ENCODE measurements around the gene TH. TPM values are rescaled to one million over a fixed set of nuclear protein-coding genes. Genes with fewer than 3 reads are reported as not detected.

Gene TH
- total and polyA plus RNA-seq, 2 experiments from 2014 or later = 0.34 TPM; not detected in 1

DNA sequence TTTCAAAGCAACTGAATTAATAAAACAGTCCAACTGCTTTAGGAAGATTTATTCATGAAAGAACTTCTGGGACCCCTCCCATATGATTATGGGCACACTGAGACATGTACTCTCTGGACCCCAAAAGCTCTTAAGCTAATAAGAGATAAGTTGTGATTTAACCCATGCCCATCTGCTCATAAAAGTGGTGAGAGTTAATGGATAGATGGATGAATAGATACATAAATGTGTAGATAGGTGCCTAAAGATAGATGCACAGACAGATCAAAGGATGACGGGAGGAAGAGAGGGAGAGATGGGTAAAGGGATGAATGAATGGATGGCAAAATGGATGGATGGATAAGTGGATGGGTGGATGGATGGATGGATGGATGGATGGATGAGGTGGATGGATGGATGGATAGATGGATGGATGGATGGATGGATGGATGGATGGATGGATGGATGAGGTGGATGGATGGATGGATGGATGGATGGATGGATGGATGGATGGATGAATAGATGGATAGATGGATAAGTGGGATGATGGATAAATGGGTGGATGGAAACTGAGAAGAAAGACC, 29.4 kb upstream of the TH start:
- no peaks in the 10 kb centered on the region for H3F3A ChIP-seq (replicated peaks; ENCODE audit: low read depth)
- H3K9me3 Mint-ChIP-seq = no peaks in the 10 kb centered on the region; the same call in 2 of the 3 replicates
- no peak overlapping the region for H3K4me3 Mint-ChIP-seq
- no peak for DNase-seq (ENCODE audit: low spot score)
- H3K36me3 Mint-ChIP-seq (ENCODE audit: low read depth) = no peaks in the 10 kb centered on the region
- no peaks in the 10 kb centered on the region for H3K27me3 ChIP-seq (ENCODE audit: insufficient read depth)
- H3K27me3 Mint-ChIP-seq (ENCODE audit: insufficient read depth, low read depth, poor library complexity) = peaks cover 13% of the 10 kb centered on the region
- no peak overlapping the region for H3K27ac Mint-ChIP-seq
- H3K27ac ChIP-seq (ENCODE audit: low read depth) = no peak overlapping the region
- no peaks in the 10 kb centered on the region for H3K36me3 ChIP-seq (ENCODE audit: insufficient read depth)
- no peaks in the 10 kb centered on the region for H3K9me2 ChIP-seq (ENCODE audit: insufficient read depth)
- no peaks in the 10 kb centered on the region for H3K79me2 ChIP-seq (replicated peaks; ENCODE audit: insufficient read depth)
- no peaks in the 10 kb centered on the region for H3K4me1 Mint-ChIP-seq
- H4K20me1 ChIP-seq (replicated peaks; ENCODE audit: insufficient read depth) = no peaks in the 10 kb centered on the region
- no peak for ATAC-seq
- no peak overlapping the region for H3K4me2 ChIP-seq
- H3K4me1 ChIP-seq (ENCODE audit: insufficient read depth) = no peaks in the 10 kb centered on the region
- H3K4me3 ChIP-seq = no peak overlapping the region
- TF ChIP-seq JUNB (IDR thresholded peaks at IDR 0.05; ENCODE audit: unreplicated experiment) = no peak
- no peak overlapping the region for H2AFZ ChIP-seq

DNA sequence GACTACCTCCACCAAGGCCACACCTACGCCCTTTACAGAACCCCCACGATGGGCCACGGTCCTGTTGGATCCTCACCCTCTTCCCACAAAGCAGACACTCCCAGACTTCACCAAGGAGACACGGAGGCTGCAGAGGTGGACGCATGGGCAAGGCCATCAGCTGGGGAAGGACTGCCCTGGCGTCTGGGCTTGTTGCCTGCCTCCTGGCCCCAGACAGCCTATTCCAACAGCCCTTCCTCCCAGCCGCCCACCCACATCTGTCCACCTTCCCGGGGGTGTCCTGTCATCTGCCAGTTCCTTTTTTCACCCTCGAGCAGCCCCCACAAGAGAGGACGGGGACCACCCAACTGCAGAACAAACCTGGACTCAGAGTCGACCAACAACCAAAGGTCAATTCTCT, 28.9 kb upstream of the TH start:
- no peak overlapping the region for H2AFZ ChIP-seq
- H3K36me3 ChIP-seq (ENCODE audit: insufficient read depth) = no peaks in the 10 kb centered on the region
- no peaks in the 10 kb centered on the region for H3K79me2 ChIP-seq (replicated peaks; ENCODE audit: insufficient read depth)
- peaks cover 15% of the 10 kb centered on the region for H3K27me3 Mint-ChIP-seq (ENCODE audit: insufficient read depth, low read depth, poor library complexity)
- H3K27me3 ChIP-seq (ENCODE audit: insufficient read depth) = no peaks in the 10 kb centered on the region
- no peaks in the 10 kb centered on the region for H3K36me3 Mint-ChIP-seq (ENCODE audit: low read depth)
- no peaks in the 10 kb centered on the region for H3K4me1 Mint-ChIP-seq
- H3K4me3 ChIP-seq = no peak overlapping the region
- H3K4me3 Mint-ChIP-seq = no peak overlapping the region
- no peaks in the 10 kb centered on the region for H4K20me1 ChIP-seq (replicated peaks; ENCODE audit: insufficient read depth)
- H3K27ac ChIP-seq (ENCODE audit: low read depth) = no peak overlapping the region
- H3K27ac Mint-ChIP-seq = no peak overlapping the region
- H3F3A ChIP-seq (replicated peaks; ENCODE audit: low read depth) = no peaks in the 10 kb centered on the region
- no peaks in the 10 kb centered on the region for H3K4me1 ChIP-seq (ENCODE audit: insufficient read depth)
- H3K9me2 ChIP-seq (ENCODE audit: insufficient read depth) = no peaks in the 10 kb centered on the region
- H3K4me2 ChIP-seq = no peak overlapping the region
- ATAC-seq (no peak), DNase-seq (ENCODE audit: low spot score) (no peak)
- H3K9me3 Mint-ChIP-seq = no peaks in the 10 kb centered on the region; the same call in 2 of the 3 replicates
- TF ChIP-seq EZH2 (IDR thresholded peaks at IDR 0.05; ENCODE audit: low read depth, unreplicated experiment) (no peak), STAT1 (IDR thresholded peaks at IDR 0.05; ENCODE audit: unreplicated experiment) (no peak), JUNB (IDR thresholded peaks at IDR 0.05; ENCODE audit: unreplicated experiment) (no peak), ZNF114 (CRISPR knock-in tag; IDR thresholded peaks at IDR 0.05) (no peak), POLR2AphosphoS5 (IDR thresholded peaks at IDR 0.05; ENCODE audit: low read depth) (no peak), ZNF331 (CRISPR knock-in tag; IDR thresholded peaks at IDR 0.05; ENCODE audit: low read depth) (no peak), NANOG (IDR thresholded peaks at IDR 0.05; ENCODE audit: borderline replicate concordance) (no peak)
- TF ChIP-seq, protein P1, sequence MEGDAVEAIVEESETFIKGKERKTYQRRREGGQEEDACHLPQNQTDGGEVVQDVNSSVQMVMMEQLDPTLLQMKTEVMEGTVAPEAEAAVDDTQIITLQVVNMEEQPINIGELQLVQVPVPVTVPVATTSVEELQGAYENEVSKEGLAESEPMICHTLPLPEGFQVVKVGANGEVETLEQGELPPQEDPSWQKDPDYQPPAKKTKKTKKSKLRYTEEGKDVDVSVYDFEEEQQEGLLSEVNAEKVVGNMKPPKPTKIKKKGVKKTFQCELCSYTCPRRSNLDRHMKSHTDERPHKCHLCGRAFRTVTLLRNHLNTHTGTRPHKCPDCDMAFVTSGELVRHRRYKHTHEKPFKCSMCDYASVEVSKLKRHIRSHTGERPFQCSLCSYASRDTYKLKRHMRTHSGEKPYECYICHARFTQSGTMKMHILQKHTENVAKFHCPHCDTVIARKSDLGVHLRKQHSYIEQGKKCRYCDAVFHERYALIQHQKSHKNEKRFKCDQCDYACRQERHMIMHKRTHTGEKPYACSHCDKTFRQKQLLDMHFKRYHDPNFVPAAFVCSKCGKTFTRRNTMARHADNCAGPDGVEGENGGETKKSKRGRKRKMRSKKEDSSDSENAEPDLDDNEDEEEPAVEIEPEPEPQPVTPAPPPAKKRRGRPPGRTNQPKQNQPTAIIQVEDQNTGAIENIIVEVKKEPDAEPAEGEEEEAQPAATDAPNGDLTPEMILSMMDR (conservative IDR thresholded peaks at IDR 0.05; ENCODE audit: low read depth in 2 of 2) = no peak
- TF ChIP-seq, protein P2, sequence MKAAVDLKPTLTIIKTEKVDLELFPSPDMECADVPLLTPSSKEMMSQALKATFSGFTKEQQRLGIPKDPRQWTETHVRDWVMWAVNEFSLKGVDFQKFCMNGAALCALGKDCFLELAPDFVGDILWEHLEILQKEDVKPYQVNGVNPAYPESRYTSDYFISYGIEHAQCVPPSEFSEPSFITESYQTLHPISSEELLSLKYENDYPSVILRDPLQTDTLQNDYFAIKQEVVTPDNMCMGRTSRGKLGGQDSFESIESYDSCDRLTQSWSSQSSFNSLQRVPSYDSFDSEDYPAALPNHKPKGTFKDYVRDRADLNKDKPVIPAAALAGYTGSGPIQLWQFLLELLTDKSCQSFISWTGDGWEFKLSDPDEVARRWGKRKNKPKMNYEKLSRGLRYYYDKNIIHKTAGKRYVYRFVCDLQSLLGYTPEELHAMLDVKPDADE (IDR thresholded peaks at IDR 0.05) = no peak
- TF ChIP-seq, protein P3, sequence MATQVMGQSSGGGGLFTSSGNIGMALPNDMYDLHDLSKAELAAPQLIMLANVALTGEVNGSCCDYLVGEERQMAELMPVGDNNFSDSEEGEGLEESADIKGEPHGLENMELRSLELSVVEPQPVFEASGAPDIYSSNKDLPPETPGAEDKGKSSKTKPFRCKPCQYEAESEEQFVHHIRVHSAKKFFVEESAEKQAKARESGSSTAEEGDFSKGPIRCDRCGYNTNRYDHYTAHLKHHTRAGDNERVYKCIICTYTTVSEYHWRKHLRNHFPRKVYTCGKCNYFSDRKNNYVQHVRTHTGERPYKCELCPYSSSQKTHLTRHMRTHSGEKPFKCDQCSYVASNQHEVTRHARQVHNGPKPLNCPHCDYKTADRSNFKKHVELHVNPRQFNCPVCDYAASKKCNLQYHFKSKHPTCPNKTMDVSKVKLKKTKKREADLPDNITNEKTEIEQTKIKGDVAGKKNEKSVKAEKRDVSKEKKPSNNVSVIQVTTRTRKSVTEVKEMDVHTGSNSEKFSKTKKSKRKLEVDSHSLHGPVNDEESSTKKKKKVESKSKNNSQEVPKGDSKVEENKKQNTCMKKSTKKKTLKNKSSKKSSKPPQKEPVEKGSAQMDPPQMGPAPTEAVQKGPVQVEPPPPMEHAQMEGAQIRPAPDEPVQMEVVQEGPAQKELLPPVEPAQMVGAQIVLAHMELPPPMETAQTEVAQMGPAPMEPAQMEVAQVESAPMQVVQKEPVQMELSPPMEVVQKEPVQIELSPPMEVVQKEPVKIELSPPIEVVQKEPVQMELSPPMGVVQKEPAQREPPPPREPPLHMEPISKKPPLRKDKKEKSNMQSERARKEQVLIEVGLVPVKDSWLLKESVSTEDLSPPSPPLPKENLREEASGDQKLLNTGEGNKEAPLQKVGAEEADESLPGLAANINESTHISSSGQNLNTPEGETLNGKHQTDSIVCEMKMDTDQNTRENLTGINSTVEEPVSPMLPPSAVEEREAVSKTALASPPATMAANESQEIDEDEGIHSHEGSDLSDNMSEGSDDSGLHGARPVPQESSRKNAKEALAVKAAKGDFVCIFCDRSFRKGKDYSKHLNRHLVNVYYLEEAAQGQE (IDR thresholded peaks at IDR 0.05; ENCODE audit: unreplicated experiment) = no peak

Measured in GM23338 (cell line).